Endothelial cell of umbilical vein (primary cell): ENCODE data around the gene POLN. TPM values are rescaled to one million over a fixed set of nuclear protein-coding genes. Genes with fewer than 3 reads are reported as not detected.

Experiments
- BruUV-seq: library from RNA; stranded (reverse); fragments of 400-500 nt; replicated peaks from 2 replicates; lab custom pipeline; 2021; lab: Mats Ljungman, UMichigan
- CTCF ChIA-PET: fragments of 300-600, 350-600 bp; sonication (Branson Sonifier 250); formaldehyde crosslinking; loops from one replicate; lab custom pipeline; 2021; ENCODE audit warnings: antibody characterized with exemption, inconsistent platforms; lab: Charles Lee
- POLR2A ChIA-PET: fragments of 300-600, 350-600 bp; sonication (Branson Sonifier 250); formaldehyde crosslinking; loops from one replicate; lab custom pipeline; 2021; ENCODE audit warnings: antibody characterized with exemption, inconsistent platforms; lab: Charles Lee
- DNase-seq: peaks from one replicate; pipeline ENCODE4 v3.0.0-alpha.2; 2011; ENCODE audit warnings: low read depth, low spot score
- FAIRE-seq: peaks from 2 replicates; lab custom pipeline; 2011; peaks lifted over from hg19 to GRCh38; lab: Jason Lieb, UNC
- H2AFZ ChIP-seq: 2 replicates; pipeline ENCODE4 v1.6.0; 2012; ENCODE audit warnings: low read depth, low read length, control low read depth, inconsistent platforms
- H3K27ac ChIP-seq: 2 replicates; pipeline ENCODE4 v1.5.1; 2011; ENCODE audit warnings: low read depth, mild to moderate bottlenecking, control low read depth, low read length, moderate library complexity; ENCODE audit not compliant: insufficient read depth
- H3K27me3 ChIP-seq, 2 experiments: 2 replicates each; pipeline versions ENCODE4 v1.6.0 to v1.6.1; 2011; ENCODE audit warnings: low read length in 2 of 2, mixed read lengths in 1 of 2; ENCODE audit not compliant: control insufficient read depth in 2 of 2, insufficient read depth in 2 of 2
- H3K36me3 ChIP-seq, 2 experiments: 2 replicates in 1 of 2; 3 replicates in 1 of 2; pipeline ENCODE4 v1.5.1; 2011; ENCODE audit warnings: low read length in 2 of 2, mild to moderate bottlenecking in 1 of 2, moderate library complexity in 1 of 2; ENCODE audit not compliant: control insufficient read depth in 2 of 2, insufficient read depth in 2 of 2; ENCODE audit errors: extremely low read depth in 1 of 2
- H3K4me1 ChIP-seq: 3 replicates; pipeline ENCODE4 v1.5.1; 2011; ENCODE audit warnings: mild to moderate bottlenecking, low read length; ENCODE audit not compliant: control insufficient read depth, insufficient read depth; ENCODE audit errors: extremely low read depth
- H3K4me2 ChIP-seq: 2 replicates; pipeline ENCODE4 v1.6.1; 2011; ENCODE audit warnings: low read length, control low read depth, mixed read lengths; ENCODE audit not compliant: insufficient read depth
- H3K4me3 ChIP-seq, 3 experiments: fragments of 200-600 bp in 1 of 3; sonication (generic), shearing (Covaris generic) in 1 of 3; replicated peaks in 1 of 3; 2 replicates each; pipeline ENCODE4 v1.5.1; 2011 to 2016; ENCODE audit warnings: control low read depth in 3 of 3, low read length in 3 of 3, mild to moderate bottlenecking in 2 of 3, inconsistent platforms in 1 of 3, low read depth in 1 of 3, moderate library complexity in 1 of 3; ENCODE audit not compliant: insufficient read depth in 1 of 3
- H3K79me2 ChIP-seq: 2 replicates; pipeline ENCODE4 v1.6.0; 2012; ENCODE audit warnings: low read length, inconsistent platforms; ENCODE audit not compliant: control insufficient read depth, insufficient read depth
- H3K9ac ChIP-seq: replicated peaks from 2 replicates; pipeline ENCODE3; 2011; ENCODE audit warnings: low read length, control low read depth; ENCODE audit not compliant: insufficient read depth; ENCODE audit errors: extremely low read depth
- H3K9me1 ChIP-seq: replicated peaks from 3 replicates; pipeline ENCODE4 v1.6.0; 2011; ENCODE audit warnings: mild to moderate bottlenecking, low read length; ENCODE audit not compliant: control insufficient read depth, insufficient read depth; ENCODE audit errors: extremely low read depth
- H3K9me3 ChIP-seq: replicated peaks from 2 replicates; pipeline ENCODE4 v1.5.1; 2012; ENCODE audit warnings: low read length, inconsistent platforms; ENCODE audit not compliant: control insufficient read depth, insufficient read depth
- H4K20me1 ChIP-seq: replicated peaks from 2 replicates; pipeline ENCODE3; 2011; ENCODE audit warnings: mild to moderate bottlenecking, low read length; ENCODE audit not compliant: control insufficient read depth, insufficient read depth; ENCODE audit errors: extremely low read depth
- CTCF ChIP-seq, 2 donors: IDR thresholded peaks; 1 replicate in 1 of 2; 2 replicates in 1 of 2; pipeline ENCODE4 v1.5.1; 2011; ENCODE audit warnings: low read length in 2 of 2, mild to moderate bottlenecking in 2 of 2, moderate library complexity in 2 of 2, control low read depth in 1 of 2, inconsistent platforms in 1 of 2, low read depth in 1 of 2; ENCODE audit not compliant: insufficient read depth in 1 of 2; ENCODE audit errors: extremely low read depth in 1 of 2
- EZH2 ChIP-seq: IDR thresholded peaks from 2 replicates; pipeline ENCODE4 v1.6.1; 2012; ENCODE audit warnings: borderline replicate concordance, low read depth, mild to moderate bottlenecking, moderate library complexity, low read length, inconsistent platforms; ENCODE audit not compliant: severe bottlenecking
- FOS ChIP-seq: IDR thresholded peaks from 2 replicates; pipeline ENCODE4 v1.6.1; 2011; ENCODE audit warnings: mild to moderate bottlenecking, low read length, moderate library complexity, borderline replicate concordance; ENCODE audit not compliant: insufficient read depth
- GATA2 ChIP-seq: IDR thresholded peaks from 2 replicates; pipeline ENCODE4 v1.7.0; 2011; ENCODE audit warnings: low read depth, mild to moderate bottlenecking, moderate library complexity, mixed read lengths, low read length; ENCODE audit not compliant: insufficient read length, insufficient read depth
- JUN ChIP-seq: IDR thresholded peaks from 2 replicates; pipeline ENCODE4 v1.6.1; 2011; ENCODE audit warnings: borderline replicate concordance, low read depth; ENCODE audit not compliant: insufficient read length, insufficient read depth
- MAX ChIP-seq: IDR thresholded peaks from 2 replicates; pipeline ENCODE4 v1.6.1; 2011; ENCODE audit not compliant: insufficient read depth, insufficient read length
- MYC ChIP-seq: IDR thresholded peaks from one replicate; pipeline ENCODE4 v1.6.1; 2011; ENCODE audit warnings: mild to moderate bottlenecking, low read depth, low read length
- POLR2A ChIP-seq: IDR thresholded peaks from 2 replicates; pipeline ENCODE4 v1.6.1; 2012; ENCODE audit warnings: low read depth, mild to moderate bottlenecking, control low read depth, low read length
- POLR2AphosphoS5 ChIP-seq: IDR thresholded peaks from 2 replicates; pipeline ENCODE4 v1.6.1; 2012; ENCODE audit warnings: low read depth, mild to moderate bottlenecking, control low read depth, low read length, moderate library complexity; ENCODE audit not compliant: insufficient read depth
- dilution Hi-C: fragments of 300-500 bp; cut with MboI; formaldehyde crosslinking; loops from one replicate; pipeline ENCODE4 v1.15.0; 2019; ENCODE audit warnings: low sequenced_read_pairs; ENCODE audit not compliant: extremely low pct_ligation_motif_present
- intact Hi-C: fragments of 100-400 bp; cut with micrococcal nuclease; formaldehyde crosslinking; loops from one replicate; pipeline ENCODE4 v1.10.0; 2022
- polyA plus RNA-seq, 4 experiments: library from polyadenylated mRNA; depleted of rRNA in 3 of 4; stranded (reverse) in 3 of 4; unstranded in 1 of 4; fragments of >200 nt; gene quantifications; 2 replicates each; pipeline versions ENCODE4 v1.2.1 to v1.2.3, GENCODE V29; 2011 to 2012; ENCODE audit warnings: missing spikeins in 1 of 4
- total RNA-seq: library from RNA; stranded (reverse); gene quantifications from 2 replicates; pipeline ENCODE4 v1.2.3, GENCODE V29; 2021

Gene POLN
- total and polyA plus RNA-seq, 2 donors (not counting 3 experiments of a cell fraction or from before 2014, with no cell fraction given): 1.3 to 4.2 TPM

GRCh38 chr4:2231082-2231481 lies 10.8 kb downstream of the POLN start:
- dilution Hi-C loops (no loop called here), intact Hi-C loops (no loop called here)
- ChIA-PET CTCF (interaction anchor here (0.8 to 2.4 kb wide), 3 partner anchors 9 to 14 kb away, joined by 3 to 20 read pairs (median 4); no protein-coding TSS in a partner anchor), POLR2A (no interaction called here)
- H2AFZ ChIP-seq: no peak overlapping the region
- TF ChIP-seq POLR2AphosphoS5: no peak
- no peak for TF ChIP-seq MYC
- no peak for TF ChIP-seq FOS
- no peak for TF ChIP-seq GATA2
- no peak for TF ChIP-seq JUN
- no peak for TF ChIP-seq POLR2A
- TF ChIP-seq EZH2: no peak
- TF ChIP-seq MAX: no peak
- TF ChIP-seq CTCF (IDR thresholded peaks at IDR 0.05; ENCODE audit: extremely low read depth in 1 of 2, insufficient read depth in 1 of 2, low read depth in 1 of 2, low read length in 2 of 2): no peak
- H3K9me1 ChIP-seq: no peaks in the 10 kb centered on the region
- no peaks in the 10 kb centered on the region for H4K20me1 ChIP-seq
- peaks cover 3 to 4% of the 10 kb centered on the region in 2 experiments for H3K36me3 ChIP-seq
- H3K4me3 ChIP-seq: no peak overlapping the region
- no peaks in the 10 kb centered on the region for H3K27me3 ChIP-seq
- H3K4me1 ChIP-seq: no peaks in the 10 kb centered on the region
- H3K9me3 ChIP-seq: no peaks in the 10 kb centered on the region
- H3K4me2 ChIP-seq: no peak overlapping the region
- no peak overlapping the region for H3K9ac ChIP-seq
- no TSS peak for BruUV-seq
- H3K27ac ChIP-seq: no peak overlapping the region
- FAIRE-seq (no peak), DNase-seq (no peak)
- H3K79me2 ChIP-seq: peaks cover under 1% of the 10 kb centered on the region
